ENCODE measurements around the gene BTBD9.

DNA sequence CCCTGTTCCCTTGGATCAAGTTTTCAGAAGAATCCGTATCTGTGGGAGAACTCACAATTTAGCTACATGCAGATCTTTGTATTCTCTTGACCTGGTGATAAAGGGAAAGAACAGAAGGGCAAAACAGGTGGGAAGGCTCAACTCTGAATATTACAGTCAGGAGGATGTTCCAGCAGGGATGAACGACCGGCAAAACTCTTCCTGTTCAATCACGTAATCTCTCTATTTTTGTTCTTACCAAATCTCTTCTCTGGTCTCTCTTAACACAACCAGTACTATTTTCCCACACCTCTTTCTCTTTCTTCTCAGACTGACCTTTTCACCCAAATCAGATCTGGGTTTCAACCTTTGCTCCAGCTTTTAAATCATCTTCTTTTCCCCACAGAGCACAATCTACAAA, 371.4 kb downstream of the BTBD9 start:
- TF ChIP-seq, protein P1, sequence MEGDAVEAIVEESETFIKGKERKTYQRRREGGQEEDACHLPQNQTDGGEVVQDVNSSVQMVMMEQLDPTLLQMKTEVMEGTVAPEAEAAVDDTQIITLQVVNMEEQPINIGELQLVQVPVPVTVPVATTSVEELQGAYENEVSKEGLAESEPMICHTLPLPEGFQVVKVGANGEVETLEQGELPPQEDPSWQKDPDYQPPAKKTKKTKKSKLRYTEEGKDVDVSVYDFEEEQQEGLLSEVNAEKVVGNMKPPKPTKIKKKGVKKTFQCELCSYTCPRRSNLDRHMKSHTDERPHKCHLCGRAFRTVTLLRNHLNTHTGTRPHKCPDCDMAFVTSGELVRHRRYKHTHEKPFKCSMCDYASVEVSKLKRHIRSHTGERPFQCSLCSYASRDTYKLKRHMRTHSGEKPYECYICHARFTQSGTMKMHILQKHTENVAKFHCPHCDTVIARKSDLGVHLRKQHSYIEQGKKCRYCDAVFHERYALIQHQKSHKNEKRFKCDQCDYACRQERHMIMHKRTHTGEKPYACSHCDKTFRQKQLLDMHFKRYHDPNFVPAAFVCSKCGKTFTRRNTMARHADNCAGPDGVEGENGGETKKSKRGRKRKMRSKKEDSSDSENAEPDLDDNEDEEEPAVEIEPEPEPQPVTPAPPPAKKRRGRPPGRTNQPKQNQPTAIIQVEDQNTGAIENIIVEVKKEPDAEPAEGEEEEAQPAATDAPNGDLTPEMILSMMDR (IDR thresholded peaks at IDR 0.05 in 8 of 11, conservative IDR thresholded peaks at IDR 0.05 in 3 of 11) = no peak
- TF ChIP-seq POLR2A (IDR thresholded peaks at IDR 0.05) = no peak
